ENCODE data around the gene USP15.
"Not testable (repeated sequence)": the region's sequence is repeated elsewhere in the genome, so short reads cannot be mapped to it uniquely, and the experiment has no call there.

The USP15 gene

GRCh38 chr12:62379026-62379722, 119.0 kb downstream of the USP15 start:
- DNase-seq: no peak

- DNase-seq: no peak
Measured at GRCh38 chr12:62379723-62380045, 119.5 kb downstream of the USP15 start.

- DNase-seq: no peak
Measured at GRCh38 chr12:62382526-62382925, 122.3 kb downstream of the USP15 start.

GRCh38 chr12:62396750-62397149, 136.5 kb downstream of the USP15 start:
- DNase-seq: no peak

- no peak for DNase-seq
Measured at GRCh38 chr12:62400135-62400534, 139.9 kb downstream of the USP15 start.

- DNase-seq: no peak
Measured at GRCh38 chr12:62401631-62402030, 141.4 kb downstream of the USP15 start.

- no peak for DNase-seq
Measured at GRCh38 chr12:62403031-62403430, 142.8 kb downstream of the USP15 start.

GRCh38 chr12:62407587-62407986, 147.4 kb downstream of the USP15 start:
- DNase-seq: no peak

GRCh38 chr12:62409068-62409467, 148.9 kb downstream of the USP15 start:
- DNase-seq: no peak

GRCh38 chr12:62414180-62414579, 154.0 kb downstream of the USP15 start:
- DNase-seq: no peak

GRCh38 chr12:62426089-62426488, 165.9 kb downstream of the USP15 start:
- DNase-seq: no peak

- no peak for DNase-seq
Measured at GRCh38 chr12:62429457-62429856, 169.3 kb downstream of the USP15 start.

GRCh38 chr12:62434494-62435302, 174.5 kb downstream of the USP15 start:
- peak; percentile 5 for DNase-seq

GRCh38 chr12:62435303-62436163, 175.3 kb downstream of the USP15 start:
- DNase-seq: peak; percentile 69

GRCh38 chr12:62436164-62436503, 175.9 kb downstream of the USP15 start:
- DNase-seq: no peak

- peak; percentile 69 for DNase-seq
Measured at GRCh38 chr12:62438098-62438692, 178.0 kb downstream of the USP15 start.

- no peak for DNase-seq
Measured at GRCh38 chr12:62446754-62447452, 186.7 kb downstream of the USP15 start.

GRCh38 chr12:62448436-62448835, 188.2 kb downstream of the USP15 start:
- DNase-seq: no peak

GRCh38 chr12:62455429-62455828, 195.2 kb downstream of the USP15 start:
- not testable (repeated sequence) for DNase-seq

- DNase-seq: no peak
Measured at GRCh38 chr12:62458626-62459025, 198.4 kb downstream of the USP15 start.

GRCh38 chr12:62459976-62460375, 199.8 kb downstream of the USP15 start:
- no peak for DNase-seq

- not testable (repeated sequence) for DNase-seq
Measured at GRCh38 chr12:62461171-62461837, 201.1 kb downstream of the USP15 start.

Data from hematopoietic multipotent progenitor cell treated with erythropoietin and hydrocortisone succinate and interleukin-3 and kit ligand, for 8 days (in vitro differentiated cells).